IMR-90 (cell line): Measurements from ENCODE around the gene GHR. TPM values are rescaled to one million over a fixed set of nuclear protein-coding genes. Genes with fewer than 3 reads are reported as not detected.

Source experiments
- ATAC-seq: fragments of 200-7000 bp; cut with Tn5 transposase; 2 replicates; pipeline ENCODE4 v1.9.1; 2020; ENCODE audit warnings: low read depth, mild to moderate bottlenecking, moderate library complexity
- BruUV-seq: library from RNA; stranded (reverse); fragments of 400-500 nt; replicated peaks from 2 replicates; lab custom pipeline; 2021; lab: Mats Ljungman, UMichigan
- CTCF ChIA-PET: fragments of 300-600 bp; formaldehyde crosslinking; extraction: SDS; loops from one replicate; lab custom pipeline; 2021; ENCODE audit warnings: antibody characterized with exemption; lab: Yijun Ruan, JAX
- POLR2A ChIA-PET: fragments of 300-600 bp; sonication (Branson Sonifier 250); formaldehyde crosslinking; loops from one replicate; lab custom pipeline; 2022; ENCODE audit warnings: antibody characterized with exemption; ENCODE audit not compliant: unreplicated experiment; lab: Charles Lee
- DNase-seq: peaks from one replicate; pipeline ENCODE4 v3.0.0; 2013
- H2AFZ ChIP-seq: replicated peaks from 2 replicates; pipeline ENCODE3; 2013; ENCODE audit warnings: low read length, mild to moderate bottlenecking; ENCODE audit not compliant: poor library complexity
- H2AK5ac ChIP-seq: 2 replicates; pipeline ENCODE4 v1.6.1; 2013; ENCODE audit warnings: low read depth, low read length, inconsistent platforms
- H2AK9ac ChIP-seq: replicated peaks from 2 replicates; pipeline ENCODE3; 2013; ENCODE audit warnings: mild to moderate bottlenecking, low read depth, low read length, moderate library complexity; ENCODE audit not compliant: poor library complexity
- H2BK120ac ChIP-seq: 2 replicates; pipeline ENCODE4 v1.6.1; 2013; ENCODE audit warnings: low read depth, low read length, inconsistent platforms
- H2BK15ac ChIP-seq: 3 replicates; pipeline ENCODE4 v1.6.1; 2013; ENCODE audit warnings: low read depth, low read length, inconsistent platforms
- H2BK20ac ChIP-seq: 2 replicates; pipeline ENCODE4 v1.6.1; 2013; ENCODE audit warnings: low read depth, mild to moderate bottlenecking, inconsistent platforms, low read length, moderate library complexity
- H2BK5ac ChIP-seq: 2 replicates; pipeline ENCODE4 v1.6.1; 2013; ENCODE audit warnings: mild to moderate bottlenecking, low read depth, low read length, inconsistent platforms; ENCODE audit not compliant: poor library complexity, severe bottlenecking
- H3K14ac ChIP-seq: replicated peaks from 2 replicates; pipeline ENCODE4 v1.6.1; 2013; ENCODE audit warnings: low read depth, low read length, inconsistent platforms
- H3K18ac ChIP-seq: 2 replicates; pipeline ENCODE4 v1.6.1; 2013; ENCODE audit warnings: low read depth, low read length, control low read depth
- H3K23ac ChIP-seq: 2 replicates; pipeline ENCODE4 v1.6.1; 2013; ENCODE audit warnings: low read depth, low read length, inconsistent platforms
- H3K27ac ChIP-seq: 2 replicates; pipeline ENCODE4 v1.5.1; 2013; ENCODE audit warnings: mild to moderate bottlenecking, control low read depth, low read length; ENCODE audit not compliant: insufficient read depth
- H3K27me3 ChIP-seq: 2 replicates; pipeline ENCODE4 v1.6.1; 2013; ENCODE audit warnings: low read length; ENCODE audit not compliant: control insufficient read depth, insufficient read depth
- H3K36me3 ChIP-seq: 2 replicates; pipeline ENCODE4 v1.6.1; 2013; ENCODE audit warnings: low read length, mixed read lengths; ENCODE audit not compliant: control insufficient read depth, insufficient read depth
- H3K4ac ChIP-seq: 2 replicates; pipeline ENCODE4 v1.6.1; 2013; ENCODE audit warnings: low read depth, low read length, inconsistent platforms
- H3K4me1 ChIP-seq: 2 replicates; pipeline ENCODE4 v1.6.1; 2013; ENCODE audit warnings: low read length, mixed read lengths; ENCODE audit not compliant: control insufficient read depth, insufficient read depth
- H3K4me2 ChIP-seq: 2 replicates; pipeline ENCODE4 v1.6.1; 2013; ENCODE audit warnings: low read depth, mild to moderate bottlenecking, control low read depth, low read length, moderate library complexity
- H3K4me3 ChIP-seq: 2 replicates; pipeline ENCODE4 v1.5.1; 2013; ENCODE audit warnings: low read depth, mild to moderate bottlenecking, control low read depth, low read length, moderate library complexity; ENCODE audit not compliant: insufficient read depth
- H3K56ac ChIP-seq: 2 replicates; pipeline ENCODE4 v1.6.1; 2013; ENCODE audit warnings: low read length, inconsistent platforms; ENCODE audit not compliant: insufficient read depth; ENCODE audit errors: extremely low read depth
- H3K79me1 ChIP-seq, 2 experiments: 2 replicates each; pipeline ENCODE4 v1.6.1; 2013; ENCODE audit warnings: low read length in 2 of 2, inconsistent platforms in 1 of 2, low read depth in 1 of 2
- H3K9ac ChIP-seq: 2 replicates; pipeline ENCODE4 v1.6.1; 2013; ENCODE audit warnings: low read depth, low read length, control low read depth
- H3K9me1 ChIP-seq: 2 replicates; pipeline ENCODE4 v1.6.1; 2013; ENCODE audit warnings: low read length, inconsistent platforms; ENCODE audit not compliant: insufficient read depth
- H3K9me3 ChIP-seq: 2 replicates; pipeline ENCODE4 v1.6.1; 2013; ENCODE audit warnings: low read length; ENCODE audit not compliant: control insufficient read depth, insufficient read depth
- H4K20me1 ChIP-seq: 2 replicates; pipeline ENCODE4 v1.6.1; 2013; ENCODE audit warnings: low read length, inconsistent platforms; ENCODE audit not compliant: insufficient read depth
- H4K5ac ChIP-seq: 2 replicates; pipeline ENCODE4 v1.6.1; 2013; ENCODE audit warnings: mild to moderate bottlenecking, low read depth, low read length, control low read depth
- H4K8ac ChIP-seq, 2 experiments: 2 replicates each; pipeline ENCODE4 v1.6.1; 2013; ENCODE audit warnings: low read depth in 2 of 2, low read length in 2 of 2, control low read depth in 1 of 2, inconsistent platforms in 1 of 2
- H4K91ac ChIP-seq: 2 replicates; pipeline ENCODE4 v1.6.1; 2013; ENCODE audit warnings: low read depth, low read length, inconsistent platforms; ENCODE audit not compliant: insufficient read depth
- BHLHE40 ChIP-seq: fragments of 150-350 bp; IDR thresholded peaks from 2 replicates; pipeline ENCODE4 v1.6.1; 2016; ENCODE audit warnings: mild to moderate bottlenecking, low read depth, low read length
- CEBPB ChIP-seq: IDR thresholded peaks from 2 replicates; pipeline ENCODE4 v1.6.1; 2012; ENCODE audit warnings: low read depth, low read length, improper control_type of control experiment
- CHD1 ChIP-seq: IDR thresholded peaks from 2 replicates; pipeline ENCODE4 v1.6.1; 2012; ENCODE audit warnings: low read depth, low read length, improper control_type of control experiment
- CTCF ChIP-seq: conservative IDR thresholded peaks from 2 replicates; pipeline ENCODE4 v1.5.1; 2012; ENCODE audit warnings: mild to moderate bottlenecking, low read depth, low read length, improper control_type of control experiment
- ELK1 ChIP-seq: fragments of 150-350 bp; IDR thresholded peaks from 2 replicates; pipeline ENCODE4 v1.6.1; 2016; ENCODE audit warnings: low read depth, mild to moderate bottlenecking, low read length, moderate library complexity, borderline replicate concordance
- FOS ChIP-seq: fragments of 150-350 bp; IDR thresholded peaks from 2 replicates; pipeline ENCODE4 v1.6.1; 2016; ENCODE audit warnings: low read depth, low read length
- MAFK ChIP-seq: IDR thresholded peaks from 2 replicates; pipeline ENCODE4 v1.6.1; 2012; ENCODE audit warnings: low read depth, low read length, improper control_type of control experiment
- MAZ ChIP-seq: IDR thresholded peaks from 2 replicates; pipeline ENCODE4 v1.6.1; 2012; ENCODE audit warnings: low read depth, mild to moderate bottlenecking, low read length, improper control_type of control experiment, moderate library complexity, borderline replicate concordance
- MXI1 ChIP-seq: IDR thresholded peaks from 2 replicates; pipeline ENCODE4 v1.6.1; 2012; ENCODE audit warnings: low read depth, mild to moderate bottlenecking, low read length, moderate library complexity, borderline replicate concordance
- NFE2L2 ChIP-seq: fragments of 150-350 bp; IDR thresholded peaks from 2 replicates; pipeline ENCODE4 v1.6.1; 2016; ENCODE audit warnings: low read depth, mild to moderate bottlenecking, low read length
- POLR2A ChIP-seq: IDR thresholded peaks from 2 replicates; pipeline ENCODE4 v1.6.1; 2012; ENCODE audit warnings: mild to moderate bottlenecking, low read depth, low read length
- RAD21 ChIP-seq: IDR thresholded peaks from 2 replicates; pipeline ENCODE4 v1.6.1; 2012; ENCODE audit warnings: low read length, improper control_type of control experiment
- RCOR1 ChIP-seq: IDR thresholded peaks from 2 replicates; pipeline ENCODE4 v1.6.1; 2012; ENCODE audit warnings: mild to moderate bottlenecking, low read length, improper control_type of control experiment; ENCODE audit not compliant: insufficient replicate concordance
- RFX5 ChIP-seq: IDR thresholded peaks from 2 replicates; pipeline ENCODE4 v1.8.0; 2012; ENCODE audit warnings: low read depth, mild to moderate bottlenecking, low read length, moderate library complexity
- SMC3 ChIP-seq: fragments of 150-350 bp; IDR thresholded peaks from 2 replicates; pipeline ENCODE4 v1.6.1; 2016; ENCODE audit warnings: low read depth, mild to moderate bottlenecking, antibody characterized with exemption, low read length, moderate library complexity
- USF2 ChIP-seq: fragments of 150-350 bp; IDR thresholded peaks from 2 replicates; pipeline ENCODE4 v1.6.1; 2017; ENCODE audit warnings: mild to moderate bottlenecking, antibody characterized with exemption, low read length, low read depth
- WGBS, 2 experiments: methylation state at CpG; one replicate each; pipeline versions ENCODE4 v1.1.5 to v1.1.7; 2013; ENCODE audit warnings: missing lambda C conversion rate in 2 of 2; ENCODE audit not compliant: insufficient read length in 1 of 2; ENCODE audit errors: extremely low coverage in 2 of 2; 5-methylcytosine and 5-hydroxymethylcytosine counted together
- dilution Hi-C: fragments of 300-500 bp; cut with HindIII; formaldehyde crosslinking; loops from one replicate; pipeline ENCODE4 v1.14.3; 2018; ENCODE audit warnings: low sequenced_read_pairs; ENCODE audit not compliant: unreplicated experiment
- in situ Hi-C: fragments of 300-500 bp; cut with MboI; formaldehyde crosslinking; loops from 3 replicates; pipeline ENCODE4 v1.14.3; 2019; ENCODE audit warnings: low sequenced_read_pairs, inconsistent platforms, mixed read lengths
- intact Hi-C: fragments of 100-400 bp; cut with micrococcal nuclease; formaldehyde crosslinking; loops from 2 replicates; pipeline ENCODE4 v1.10.0; 2022
- polyA plus RNA-seq, 3 experiments: library from polyadenylated mRNA; depleted of rRNA; stranded (reverse); fragments of >200 nt; gene quantifications; 2 replicates each; pipeline ENCODE4 v1.2.3, GENCODE V29; 2012; ENCODE audit warnings: low replicate concordance in 1 of 3
- total RNA-seq: library from RNA; depleted of rRNA; stranded (reverse); fragments of >200 nt; gene quantifications from 2 replicates; pipeline ENCODE4 v1.2.3, GENCODE V29; 2012

Gene GHR
- total and polyA plus RNA-seq, 2 of the 4 experiments (the other 2 are of a cell fraction): 0.36 to 1.1 TPM

GRCh38 chr5:42641336-42642005 lies 218.2 kb downstream of the GHR start:
- H3K4me2 ChIP-seq: no peak overlapping the region
- H3K4me1 ChIP-seq: no peaks in the 10 kb centered on the region
- no peak overlapping the region for H2AFZ ChIP-seq
- no peak overlapping the region for H2AK5ac ChIP-seq
- no peak overlapping the region for H2BK120ac ChIP-seq
- dilution Hi-C loops (no loop called here), in situ Hi-C loops (no loop called here), intact Hi-C loops (no loop called here)
- H3K56ac ChIP-seq: no peak overlapping the region
- no peak overlapping the region for H3K4me3 ChIP-seq
- H3K14ac ChIP-seq: no peak overlapping the region
- H4K91ac ChIP-seq: no peak overlapping the region
- no peaks in the 10 kb centered on the region for H3K9me1 ChIP-seq
- no peaks in the 10 kb centered on the region for H3K79me1 ChIP-seq
- DNase-seq (no peak), ATAC-seq (no peak)
- H4K5ac ChIP-seq: no peak overlapping the region
- no peak overlapping the region for H3K4ac ChIP-seq
- no peak overlapping the region for H2BK15ac ChIP-seq
- no peak overlapping the region for H2BK20ac ChIP-seq
- H3K23ac ChIP-seq: no peak overlapping the region
- CTCF ChIA-PET: no interaction called here
- TF ChIP-seq CEBPB (no peak), MAFK (no peak), NFE2L2 (no peak), ELK1 (no peak), FOS (no peak), RCOR1 (no peak), RAD21 (no peak), USF2 (no peak), CTCF (no peak), MAZ (no peak), POLR2A (no peak), RFX5 (no peak), SMC3 (no peak), BHLHE40 (no peak), MXI1 (no peak), CHD1 (no peak)
- no peaks in the 10 kb centered on the region for H3K27me3 ChIP-seq
- H3K18ac ChIP-seq: no peak overlapping the region
- WGBS, 2 experiments: 100% methylated on average over 1 of the region's 4 CpGs; no CpG with 5 or more reads in 1 of the 2 experiments
- POLR2A ChIA-PET: no interaction called here
- H3K36me3 ChIP-seq: no peaks in the 10 kb centered on the region
- no peaks in the 10 kb centered on the region for H3K9me3 ChIP-seq
- H4K20me1 ChIP-seq: no peaks in the 10 kb centered on the region
- no peak overlapping the region for H2AK9ac ChIP-seq
- H3K27ac ChIP-seq: no peak overlapping the region
- H4K8ac ChIP-seq: no peak overlapping the region
- no TSS peak for BruUV-seq
- no peak overlapping the region for H2BK5ac ChIP-seq
- H3K9ac ChIP-seq: no peak overlapping the region
